Stimulated activated CD8-positive, alpha-beta memory T cell treated with anti-CD3 and anti-CD28 coated beads, Interleukin-7, amount 100 ng/mL, for 4 hours (primary cell): ENCODE data around the gene SUSD6.

Source experiments
- DNase-seq, 2 donors: peaks; one replicate each; pipeline ENCODE4 v3.0.0-alpha.2; 2020; ENCODE audit warnings: low read depth in 2 of 2

Gene SUSD6

GRCh38 chr14:69611172-69612013, at the start of gene SUSD6:
Gene SUSD6 (plus strand): TSS chr14:69611596. CDS start chr14:69658593, 46,997 bp downstream.
- DNase-seq, result peak; percentile 77 to 88

GRCh38 chr14:69561893-69562292, 49.5 kb upstream of the SUSD6 start:
- no peak for DNase-seq

DNA sequence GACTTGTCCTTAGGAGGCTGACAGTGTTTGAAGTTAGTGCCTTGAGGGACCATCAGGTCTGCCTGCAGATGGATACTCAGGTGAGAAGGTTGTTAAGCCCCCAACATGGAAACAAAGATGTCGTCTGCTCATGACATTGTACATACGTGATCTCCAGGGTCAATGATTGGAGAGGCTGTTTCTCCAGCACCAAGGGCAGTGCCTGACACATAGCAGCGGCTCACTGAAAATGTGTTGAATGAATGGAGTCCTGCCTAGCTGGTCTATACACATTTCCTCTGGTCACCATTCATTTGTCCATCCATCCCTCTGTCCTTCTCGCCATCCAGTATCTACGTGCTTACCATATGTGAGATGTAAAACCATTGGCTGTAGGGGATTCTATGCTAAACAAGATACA, 43.8 kb upstream of the SUSD6 start:
- no peak for DNase-seq

GRCh38 chr14:69569859-69570258, 41.5 kb upstream of the SUSD6 start:
- no peak for DNase-seq

DNA sequence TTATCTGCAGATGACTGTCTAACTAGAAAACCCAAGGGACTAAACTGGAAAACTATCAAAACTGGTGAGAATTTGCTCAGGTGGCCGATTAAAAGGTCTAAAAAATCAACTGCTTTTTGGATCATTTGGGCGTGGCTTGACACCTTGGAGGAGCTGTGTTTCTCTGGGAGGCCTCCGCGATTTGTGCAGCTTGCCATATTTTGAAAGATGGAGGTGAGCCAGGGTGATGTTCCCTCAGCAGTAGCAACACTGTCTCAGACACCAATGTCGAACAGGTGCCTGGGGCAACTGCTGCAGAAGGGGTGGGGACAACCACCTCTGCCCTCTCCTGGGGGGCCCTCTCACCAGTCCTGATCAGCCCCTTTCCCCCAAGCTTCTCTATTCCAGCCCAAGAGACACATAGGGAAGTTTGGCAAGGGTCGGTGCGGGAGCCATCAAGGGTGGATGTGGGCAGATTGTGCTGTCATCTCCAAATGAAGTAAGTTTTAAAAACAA, 40.5 kb upstream of the SUSD6 start:
- no peak for DNase-seq

DNA sequence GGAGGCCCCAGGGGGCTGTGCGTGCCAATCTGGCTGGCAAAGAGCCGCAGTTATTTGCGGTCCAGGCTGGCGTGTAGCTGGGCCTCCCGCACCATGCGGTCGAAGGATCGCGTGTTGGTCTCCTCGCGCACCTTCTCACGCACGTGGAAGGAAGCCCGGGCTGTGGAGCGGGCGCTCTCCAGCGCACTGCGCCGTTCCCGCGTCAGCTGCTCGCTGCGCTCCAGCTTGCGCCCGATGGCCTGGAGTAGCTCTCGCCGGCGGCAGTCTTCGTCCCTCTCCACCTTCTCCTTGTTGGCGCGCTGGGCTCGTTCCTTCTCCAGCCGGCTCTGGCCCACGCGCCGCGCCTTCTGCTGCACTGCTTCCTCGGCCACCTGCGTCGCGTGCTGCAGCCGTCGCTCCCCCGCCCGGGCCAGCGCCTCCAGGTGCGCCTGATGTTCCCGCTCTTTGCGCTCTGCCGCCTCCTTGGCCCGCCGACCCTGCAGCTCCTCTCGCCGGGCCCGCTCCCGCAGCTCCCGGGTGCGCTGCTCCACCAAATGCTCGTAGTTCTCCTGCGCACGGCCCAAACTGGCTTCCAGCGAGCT, 39.9 kb upstream of the SUSD6 start:
- no peak for DNase-seq

DNA sequence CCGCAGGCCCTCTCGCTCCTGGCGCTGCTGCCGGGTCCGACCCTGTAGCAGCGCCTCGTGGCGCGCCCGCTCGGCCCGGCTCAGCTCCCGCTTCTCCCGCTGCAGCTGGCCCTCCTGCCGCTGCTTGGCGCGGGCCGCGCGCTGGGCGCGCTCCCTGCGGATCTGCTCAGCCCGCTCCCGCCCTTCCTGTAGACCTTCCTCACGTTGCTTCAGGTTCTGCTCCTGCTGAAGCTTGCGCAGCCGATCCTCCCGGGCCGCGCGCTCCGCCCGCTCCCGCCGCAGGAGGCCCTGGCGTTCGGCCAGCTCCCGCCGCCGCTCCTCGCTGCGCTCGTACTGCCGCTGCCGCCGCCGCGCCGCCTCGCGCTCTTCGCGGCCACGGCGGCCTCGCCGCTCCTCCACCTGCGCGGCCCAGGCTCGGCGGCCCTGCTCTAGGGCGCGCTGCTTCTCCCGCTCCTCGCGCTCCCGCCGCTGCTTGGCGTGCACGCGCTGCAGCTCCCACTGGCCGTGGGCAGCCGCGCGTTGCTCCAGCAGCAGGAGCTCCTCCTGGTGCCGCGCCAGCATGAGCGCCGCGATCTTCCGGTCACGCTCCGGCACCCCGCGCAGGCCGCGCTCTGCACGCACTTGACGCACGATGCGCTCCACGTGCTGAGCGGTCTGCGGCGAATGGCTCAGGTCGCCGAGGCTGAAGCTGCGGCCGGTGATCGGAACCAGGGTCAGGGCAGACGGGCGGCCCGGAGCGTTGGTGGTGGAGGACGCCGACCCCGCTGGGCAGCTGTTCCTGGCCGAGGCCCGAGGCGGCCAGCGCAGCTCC, 39.2 kb upstream of the SUSD6 start:
- DNase-seq, result no peak

DNA sequence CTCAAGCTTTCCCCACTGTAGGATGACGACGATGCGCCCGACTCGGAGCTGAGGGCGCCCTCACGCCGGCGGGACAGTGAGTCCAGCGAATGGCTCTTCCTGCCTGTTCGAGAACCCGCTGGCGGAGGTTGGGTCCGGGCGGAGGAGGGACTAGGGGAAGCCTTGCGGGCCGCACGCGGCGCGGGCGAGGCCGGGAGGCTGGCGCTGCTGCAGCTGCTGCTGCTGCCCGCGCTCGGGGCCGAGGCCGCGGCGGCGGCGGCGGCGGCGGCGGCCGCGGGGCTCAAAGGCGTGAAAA, 38.6 kb upstream of the SUSD6 start:
- DNase-seq, result no peak

GRCh38 chr14:69573205-69573830, 38.1 kb upstream of the SUSD6 start:
- no peak for DNase-seq

DNA sequence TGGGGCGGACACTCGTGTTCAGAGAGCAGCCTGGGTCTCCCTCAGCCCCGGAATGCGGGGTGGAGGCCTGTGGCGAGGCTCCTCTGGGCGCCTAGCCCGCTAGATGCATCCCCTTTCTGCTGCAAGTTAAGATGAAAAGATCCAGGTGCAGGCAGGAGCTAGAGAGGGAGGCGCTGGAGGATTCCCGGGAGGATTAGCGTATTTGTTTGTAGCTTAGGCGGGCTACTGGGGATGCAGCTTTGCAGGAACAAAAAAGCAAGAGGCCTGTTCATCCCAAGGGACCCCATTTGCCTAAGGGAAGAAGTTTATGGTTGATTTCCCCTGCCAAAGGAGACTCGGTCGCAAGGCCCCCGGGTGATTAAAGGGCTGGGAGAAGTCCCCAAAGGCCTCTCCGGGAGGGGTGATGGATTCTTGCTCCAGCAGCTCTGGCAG, 37.5 kb upstream of the SUSD6 start:
- no peak for DNase-seq

DNA sequence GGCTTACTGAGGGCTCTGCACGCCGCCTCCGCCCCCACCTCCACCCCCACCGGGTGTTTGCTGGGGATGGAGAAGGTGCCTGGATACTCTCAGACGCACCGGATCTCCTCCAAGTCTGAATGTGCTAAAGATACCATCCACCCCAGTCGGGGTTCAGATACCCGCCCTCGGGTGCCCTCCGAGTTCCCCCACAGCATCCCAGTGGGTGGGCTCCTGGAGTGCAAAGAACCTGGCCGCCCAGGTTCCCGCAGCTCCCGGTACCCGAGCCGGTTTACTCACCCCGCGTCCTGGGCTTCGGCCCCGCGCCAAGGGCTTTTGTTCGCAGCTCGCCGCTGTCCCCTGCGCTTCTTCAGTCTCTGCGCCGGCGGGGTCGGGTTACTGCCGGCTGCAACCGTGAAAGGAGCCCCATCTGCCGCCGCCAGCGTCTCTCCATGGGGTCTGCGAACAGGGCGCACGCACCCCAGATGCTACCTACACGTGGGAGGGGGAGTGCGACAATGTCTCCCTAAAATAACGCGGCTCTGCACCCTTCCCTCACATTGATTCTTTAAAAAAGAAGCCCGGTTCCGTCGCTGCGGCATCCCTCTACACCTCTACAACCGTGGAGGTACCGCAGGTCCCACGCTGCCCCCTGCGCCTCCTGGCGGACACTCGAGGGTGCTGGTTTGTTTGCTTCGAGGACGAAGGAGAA, 37.0 kb upstream of the SUSD6 start, which contains the start of gene CCDC177:
TSS of gene CCDC177 (minus strand) at position 609 of the 691 bp plus-strand sequence. CDS start 1,249 bp downstream, outside the sequence.
- peak; percentile 45 to 58 for DNase-seq

DNA sequence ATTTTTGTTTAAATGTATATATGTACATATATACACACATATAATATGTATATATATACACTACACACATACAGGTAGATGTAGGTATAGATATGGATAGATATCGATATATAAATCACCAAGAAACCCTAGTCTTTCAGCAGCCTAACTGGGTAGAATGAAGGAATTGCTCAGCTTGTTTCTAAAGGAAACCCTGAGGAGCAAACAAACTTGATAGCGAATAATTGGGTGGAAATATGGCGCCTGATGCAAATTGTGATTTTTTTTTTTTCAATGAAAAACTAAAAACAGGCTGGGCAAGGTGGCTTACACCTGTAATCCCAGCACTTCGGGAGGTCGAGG, 36.5 kb upstream of the SUSD6 start:
- no peak for DNase-seq

DNA sequence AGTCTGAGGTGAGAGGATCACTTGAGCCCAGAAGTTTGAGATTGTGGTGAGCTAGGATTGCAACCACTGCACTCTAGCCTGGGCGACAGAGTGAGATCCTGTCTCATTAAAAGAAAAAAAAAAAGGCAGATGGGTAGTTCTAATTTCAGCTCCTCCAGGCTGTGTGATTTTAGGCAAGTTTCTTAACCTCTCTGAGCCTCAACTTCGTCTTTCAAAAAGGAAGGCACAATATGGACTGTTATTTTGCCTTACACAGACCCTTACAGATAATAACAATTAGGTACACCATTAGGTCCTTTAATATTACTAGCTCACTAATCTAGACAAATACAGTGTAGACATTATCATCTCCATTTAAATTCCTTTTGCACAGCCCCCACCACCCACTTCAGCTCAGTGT, 31.9 kb upstream of the SUSD6 start:
- no peak for DNase-seq

DNA sequence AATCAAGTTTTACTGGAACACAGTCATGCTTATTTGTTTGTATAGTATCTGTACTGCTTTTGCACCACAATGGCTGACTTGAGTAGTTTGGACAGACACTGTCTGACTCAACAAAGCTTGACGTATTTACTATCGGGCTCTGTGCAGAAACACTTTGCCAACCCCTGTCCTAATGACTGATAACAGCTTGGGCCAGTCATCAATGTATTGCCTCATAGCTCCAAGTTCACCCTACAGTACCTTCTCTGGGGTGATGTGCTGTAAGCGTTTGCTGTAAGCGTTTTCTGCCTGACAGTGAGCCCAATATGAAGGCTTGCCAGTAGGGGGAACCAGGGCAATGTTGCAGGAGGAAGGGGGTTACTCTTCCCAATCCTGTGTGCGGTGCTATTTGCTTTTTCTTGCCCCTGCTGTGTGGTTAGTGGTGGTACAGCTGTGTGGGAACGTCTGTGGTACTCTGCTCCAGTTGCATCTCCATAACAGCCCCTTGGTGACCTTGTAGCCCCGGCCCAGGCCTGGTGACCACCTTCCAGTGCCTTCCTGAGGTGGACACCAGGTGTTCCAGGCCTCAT, 31.3 kb upstream of the SUSD6 start:
- no peak for DNase-seq

DNA sequence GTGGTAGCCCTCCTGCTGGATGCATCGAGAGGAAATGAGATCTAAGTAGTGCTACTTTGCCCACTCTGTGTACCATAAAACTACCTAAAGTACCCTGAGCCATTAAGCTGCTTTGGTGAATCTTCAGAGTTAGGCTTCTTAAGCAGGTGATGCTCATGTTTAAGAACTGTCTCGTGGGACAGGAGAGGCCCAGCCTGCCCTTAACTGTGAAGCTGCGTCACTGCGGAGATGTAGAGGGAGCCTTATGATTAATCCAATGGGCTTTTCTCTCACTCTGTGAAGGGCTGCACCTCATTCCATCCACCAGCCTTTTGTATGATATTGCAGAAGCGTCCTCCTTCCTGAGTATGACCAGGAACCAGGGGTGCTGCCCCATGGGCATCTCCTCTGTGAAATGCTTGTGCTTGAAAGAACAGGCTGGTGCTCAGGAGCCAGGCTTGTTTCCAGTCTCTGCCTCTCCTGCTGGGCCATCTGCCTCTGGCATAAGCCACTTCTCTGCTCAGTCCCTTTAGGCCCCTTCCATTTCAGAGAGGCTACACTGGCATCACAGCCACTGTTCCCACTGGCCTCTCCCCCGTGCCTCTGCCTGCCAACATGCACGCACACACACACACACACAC, 30.0 kb upstream of the SUSD6 start:
- DNase-seq, result no peak

DNA sequence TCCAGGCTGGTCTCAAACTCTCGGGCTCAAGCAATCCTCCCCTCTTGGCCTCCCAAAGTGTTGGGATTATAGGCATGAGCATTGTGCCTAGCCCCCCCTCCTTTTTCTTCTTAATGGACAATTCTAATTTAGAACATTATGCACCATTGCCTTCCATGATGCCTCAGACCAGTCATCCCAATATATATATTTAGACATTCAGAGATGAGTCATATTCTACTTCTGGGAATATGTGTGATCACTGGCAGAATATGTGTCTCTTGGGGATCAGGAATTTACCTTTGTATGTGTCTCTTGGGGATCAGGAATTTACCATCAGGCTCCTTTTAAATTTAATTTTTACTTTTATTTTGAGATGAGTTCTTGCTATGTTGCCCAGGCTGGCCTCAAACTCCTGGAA, 29.2 kb upstream of the SUSD6 start:
- DNase-seq, result no peak

DNA sequence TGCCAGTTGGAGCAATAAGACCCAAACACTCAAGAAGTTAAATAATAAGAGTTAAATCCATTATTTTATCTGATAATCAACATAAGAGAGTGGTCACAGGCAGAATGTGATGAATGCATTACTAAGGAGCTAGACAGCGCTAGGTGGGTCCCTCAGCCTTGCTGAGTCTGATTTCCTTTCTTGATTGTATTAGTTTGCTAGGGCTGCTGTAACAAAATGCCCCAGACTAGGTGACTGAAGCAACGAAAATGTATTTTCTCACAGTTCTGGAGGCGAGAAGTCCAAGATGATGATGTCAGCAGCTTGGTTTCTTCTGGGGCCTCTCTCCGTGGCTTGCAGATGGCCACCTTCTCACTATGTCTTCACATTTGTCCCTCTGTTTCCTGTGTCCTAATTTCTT, 28.6 kb upstream of the SUSD6 start:
- DNase-seq, result no peak

DNA sequence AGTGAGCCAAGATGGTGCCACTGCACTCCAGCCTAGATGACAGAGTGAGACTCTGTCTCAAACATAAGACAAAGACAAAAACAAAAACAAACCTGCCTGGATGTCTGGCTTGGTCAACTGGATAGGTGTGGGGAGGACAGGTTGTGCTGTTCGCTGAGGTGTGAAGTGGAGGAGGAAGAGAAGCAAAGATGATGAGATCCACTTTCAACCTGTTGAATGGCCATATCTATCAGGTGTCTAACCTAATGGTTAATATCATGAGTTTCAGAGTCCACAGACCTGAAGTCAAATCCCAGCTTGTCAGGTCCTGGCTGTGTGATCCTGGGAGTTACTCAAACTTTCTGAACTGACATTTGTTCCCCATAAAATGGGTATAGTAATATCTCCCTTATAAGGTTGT, 27.0 kb upstream of the SUSD6 start:
- no peak for DNase-seq

DNA sequence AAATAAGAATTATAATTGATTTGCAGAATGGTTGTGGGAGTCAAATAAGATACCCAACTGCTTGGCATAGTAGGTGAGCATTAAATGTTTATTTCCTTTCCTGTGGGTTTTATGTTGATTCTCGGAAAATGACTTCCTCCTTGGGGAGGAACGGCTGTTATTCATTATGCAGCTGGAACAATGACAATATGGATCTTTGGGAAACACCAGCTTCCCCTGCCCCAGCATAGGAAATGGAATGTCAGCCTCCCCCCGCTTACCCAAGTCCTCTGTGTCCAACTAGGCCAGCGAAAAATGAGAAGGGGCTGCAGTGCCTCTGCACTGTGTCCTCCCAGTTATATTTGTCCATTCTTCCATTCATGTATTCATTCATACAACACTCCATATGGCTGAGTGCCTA, 25.0 kb upstream of the SUSD6 start:
- DNase-seq, result no peak

- DNase-seq, result no peak
Observed at GRCh38 chr14:69587389-69587788, 24.0 kb upstream of the SUSD6 start.

DNA sequence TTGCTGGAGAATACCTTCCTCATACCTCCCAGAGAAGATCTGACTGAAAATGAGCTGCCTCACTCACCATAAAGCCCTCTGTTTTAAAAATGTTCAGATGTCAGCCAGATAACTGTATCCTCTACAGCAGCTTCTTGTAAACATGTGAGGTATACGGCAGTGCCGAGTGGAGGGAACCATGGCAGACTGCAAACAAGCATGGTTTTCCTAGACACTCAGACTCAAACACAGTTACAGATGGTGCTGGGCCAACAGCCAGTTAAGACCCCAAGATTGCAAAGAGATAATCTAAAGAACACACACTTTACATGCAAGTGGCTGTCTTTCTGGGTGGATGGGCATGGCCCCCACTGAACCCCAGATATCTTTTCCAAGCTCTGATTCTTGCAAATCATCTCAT, 20.1 kb upstream of the SUSD6 start:
- DNase-seq, result no peak
